ENCODE data around the gene TRIM65. TPM values are rescaled to one million over a fixed set of nuclear protein-coding genes. Genes with fewer than 3 reads are reported as not detected.

TRIM65 gene
- total and polyA plus RNA-seq, 2 donors from 2014 or later = 11.5 to 23.6 TPM

DNA sequence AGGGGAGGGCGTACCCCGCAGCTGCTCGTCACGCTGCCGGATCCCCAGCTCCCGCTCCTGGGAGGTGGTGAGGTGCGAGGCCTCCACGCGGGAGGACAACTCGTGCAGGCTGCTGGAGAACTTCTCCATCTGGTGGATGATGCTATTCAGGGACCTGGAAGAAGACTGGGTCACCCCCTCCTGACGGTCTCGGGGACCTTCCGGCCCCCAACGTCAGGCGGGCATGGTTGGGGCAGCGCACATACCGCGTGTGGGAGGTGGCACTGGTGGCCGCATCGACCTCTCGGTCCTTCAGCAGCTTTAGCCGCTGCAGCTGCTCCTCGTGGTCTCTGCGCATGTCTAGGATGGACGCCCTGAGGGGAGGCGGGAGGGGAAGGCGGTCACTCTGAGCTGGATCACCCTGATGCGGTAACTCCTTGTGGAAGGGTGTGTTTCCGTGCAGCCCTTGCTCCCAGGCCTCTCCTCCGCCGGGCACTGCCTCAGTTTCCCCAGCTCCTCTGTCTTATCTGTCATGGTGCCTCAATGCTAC is 21.2 kb upstream of the TRIM65 start:
- no peak overlapping the region for H3K9ac ChIP-seq (ENCODE audit: low read length in 3 of 3)
- no peak overlapping the region for H3K4me3 ChIP-seq (ENCODE audit: low read length in 3 of 3)
- no peak for DNase-seq
- H3K27me3 ChIP-seq (ENCODE audit: control insufficient read depth, insufficient read depth, low read length) = no peaks in the 10 kb centered on the region
- H3K27ac ChIP-seq (ENCODE audit: low read depth in 2 of 2, low read length in 2 of 2) = no peak overlapping the region
- no peaks in the 10 kb centered on the region for H3K36me3 ChIP-seq (ENCODE audit: control insufficient read depth in 2 of 3, insufficient read depth in 3 of 3, low read length in 3 of 3)
- peaks cover 0 to 8% (median 0%) of the 10 kb centered on the region in 3 donors for H3K4me1 ChIP-seq (ENCODE audit: control insufficient read depth in 2 of 3, insufficient read depth in 2 of 3, low read depth in 1 of 3, low read length in 3 of 3)
- intact Hi-C loops (cut with DNase I) = loop anchor here (10.0 kb wide), 1 partner anchor 87 kb away; the partner anchor contains the start of gene CDK3
- FAIRE-seq = no peak
- TF ChIP-seq, protein P1, sequence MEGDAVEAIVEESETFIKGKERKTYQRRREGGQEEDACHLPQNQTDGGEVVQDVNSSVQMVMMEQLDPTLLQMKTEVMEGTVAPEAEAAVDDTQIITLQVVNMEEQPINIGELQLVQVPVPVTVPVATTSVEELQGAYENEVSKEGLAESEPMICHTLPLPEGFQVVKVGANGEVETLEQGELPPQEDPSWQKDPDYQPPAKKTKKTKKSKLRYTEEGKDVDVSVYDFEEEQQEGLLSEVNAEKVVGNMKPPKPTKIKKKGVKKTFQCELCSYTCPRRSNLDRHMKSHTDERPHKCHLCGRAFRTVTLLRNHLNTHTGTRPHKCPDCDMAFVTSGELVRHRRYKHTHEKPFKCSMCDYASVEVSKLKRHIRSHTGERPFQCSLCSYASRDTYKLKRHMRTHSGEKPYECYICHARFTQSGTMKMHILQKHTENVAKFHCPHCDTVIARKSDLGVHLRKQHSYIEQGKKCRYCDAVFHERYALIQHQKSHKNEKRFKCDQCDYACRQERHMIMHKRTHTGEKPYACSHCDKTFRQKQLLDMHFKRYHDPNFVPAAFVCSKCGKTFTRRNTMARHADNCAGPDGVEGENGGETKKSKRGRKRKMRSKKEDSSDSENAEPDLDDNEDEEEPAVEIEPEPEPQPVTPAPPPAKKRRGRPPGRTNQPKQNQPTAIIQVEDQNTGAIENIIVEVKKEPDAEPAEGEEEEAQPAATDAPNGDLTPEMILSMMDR (IDR thresholded peaks at IDR 0.05; ENCODE audit: borderline replicate concordance, extremely low read depth, insufficient read depth) = no peak
- no peaks in the 10 kb centered on the region for H3K9me3 ChIP-seq (ENCODE audit: control insufficient read depth in 2 of 3, insufficient read depth in 1 of 3, low read length in 3 of 3)

DNA sequence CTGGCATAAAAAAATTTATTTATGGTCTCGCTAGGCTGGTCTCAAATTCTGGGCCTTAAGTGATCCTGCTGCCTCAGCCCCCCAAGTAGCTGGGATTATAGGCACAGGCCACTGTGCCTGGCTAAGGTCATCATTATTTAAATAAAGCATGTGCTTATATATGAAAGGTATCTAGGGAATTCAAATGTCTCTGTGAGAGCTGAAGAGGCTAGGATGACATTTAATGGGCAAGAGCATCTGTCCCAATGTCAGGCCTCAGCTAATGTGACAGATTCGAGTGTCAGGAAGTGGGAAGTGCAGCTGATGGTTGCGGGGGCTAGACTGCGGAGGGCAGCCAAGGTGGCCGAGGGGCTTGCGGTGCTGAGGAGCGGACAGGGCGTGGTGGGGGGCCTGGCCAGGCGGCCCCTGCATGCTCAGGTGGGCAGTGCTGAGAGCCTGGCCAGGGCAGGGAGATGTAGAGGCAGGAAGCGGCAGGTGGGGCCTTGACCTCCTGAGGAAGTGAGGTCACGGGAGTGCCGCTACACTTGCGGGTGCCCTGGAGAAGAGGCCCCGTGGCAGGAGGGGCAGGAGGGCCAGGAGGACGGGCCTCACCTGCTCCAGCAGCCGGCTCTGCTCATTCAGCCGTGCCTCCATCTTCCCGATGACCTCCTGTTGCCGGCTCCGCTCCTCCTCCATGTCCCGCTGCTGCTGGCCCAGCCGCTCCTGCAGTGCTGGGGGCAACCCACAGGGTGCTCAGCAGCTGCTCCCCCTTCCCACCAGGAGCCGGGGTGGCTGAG is 20.6 kb upstream of the TRIM65 start:
- DNase-seq (no peak), FAIRE-seq (no peak)
- Histone ChIP-seq H3K4me1 (ENCODE audit: control insufficient read depth in 2 of 3, insufficient read depth in 2 of 3, low read depth in 1 of 3, low read length in 3 of 3) (peaks cover 0 to 5% (median 0%) of the 10 kb centered on the region in 3 donors), H3K9ac (ENCODE audit: low read length in 3 of 3) (no peak overlapping the region), H3K27me3 (ENCODE audit: control insufficient read depth, insufficient read depth, low read length) (no peaks in the 10 kb centered on the region), H3K4me3 (ENCODE audit: low read length in 3 of 3) (no peak overlapping the region), H3K27ac (ENCODE audit: low read depth in 2 of 2, low read length in 2 of 2) (no peak overlapping the region), H3K36me3 (ENCODE audit: control insufficient read depth in 2 of 3, insufficient read depth in 3 of 3, low read length in 3 of 3) (no peaks in the 10 kb centered on the region), H3K9me3 (ENCODE audit: control insufficient read depth in 2 of 3, insufficient read depth in 1 of 3, low read length in 3 of 3) (no peaks in the 10 kb centered on the region)
- TF ChIP-seq, protein P1 (IDR thresholded peaks at IDR 0.05; ENCODE audit: borderline replicate concordance, extremely low read depth, insufficient read depth) = no peak
- intact Hi-C loops (cut with DNase I) = loop anchor here (10.0 kb wide), 1 partner anchor 87 kb away; the partner anchor contains the start of gene CDK3

DNA sequence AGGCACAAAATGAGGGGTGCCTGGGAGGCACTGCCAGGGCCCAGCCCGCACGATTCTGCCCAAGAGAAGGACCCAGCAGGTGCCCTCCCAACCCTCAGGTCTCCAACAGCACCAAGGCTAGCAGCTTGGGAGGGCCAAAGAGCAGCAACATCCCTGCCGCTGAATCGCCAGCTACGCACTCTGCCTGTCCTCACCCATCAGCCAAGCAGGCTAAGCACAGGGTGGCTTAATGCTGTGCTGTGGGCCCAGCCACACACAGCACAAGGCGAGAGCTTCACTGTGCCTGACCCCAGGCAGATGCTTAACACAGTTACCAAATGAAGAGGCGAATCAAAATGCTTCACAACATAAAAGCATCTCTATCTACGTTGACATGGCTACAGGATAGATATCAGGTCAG is 18.5 kb upstream of the TRIM65 start:
- intact Hi-C loops (cut with DNase I) = loop anchor here (10.0 kb wide), 1 partner anchor 90 kb away; the partner anchor contains the start of gene CDK3
- TF ChIP-seq, protein P1 (IDR thresholded peaks at IDR 0.05; ENCODE audit: borderline replicate concordance, extremely low read depth, insufficient read depth) = no peak
- FAIRE-seq (no peak), DNase-seq (no peak)
- no peaks in the 10 kb centered on the region for H3K4me1 ChIP-seq (ENCODE audit: control insufficient read depth in 2 of 3, insufficient read depth in 2 of 3, low read depth in 1 of 3, low read length in 3 of 3)
- H3K27ac ChIP-seq (ENCODE audit: low read depth in 2 of 2, low read length in 2 of 2) = no peak overlapping the region
- no peaks in the 10 kb centered on the region for H3K27me3 ChIP-seq (ENCODE audit: control insufficient read depth, insufficient read depth, low read length)
- peaks cover 0 to 3% (median 0%) of the 10 kb centered on the region in 3 donors for H3K36me3 ChIP-seq (ENCODE audit: control insufficient read depth in 2 of 3, insufficient read depth in 3 of 3, low read length in 3 of 3)
- H3K9me3 ChIP-seq (ENCODE audit: control insufficient read depth in 2 of 3, insufficient read depth in 1 of 3, low read length in 3 of 3) = no peaks in the 10 kb centered on the region
- no peak overlapping the region for H3K9ac ChIP-seq (ENCODE audit: low read length in 3 of 3)
- H3K4me3 ChIP-seq (ENCODE audit: low read length in 3 of 3) = no peak overlapping the region

Measured in kidney (tissue), 14 donors.